SH-SY5Y (cell line): ENCODE measurements around the gene EVA1A.

ENCODE experiments used
- GATA2 ChIP-seq: IDR thresholded peaks from 2 replicates; pipeline ENCODE4 v1.6.1; 2011; ENCODE audit warnings: mild to moderate bottlenecking, low read depth, low read length
- GATA3 ChIP-seq: IDR thresholded peaks from 2 replicates; pipeline ENCODE4 v1.6.1; 2011; ENCODE audit warnings: low read depth, mild to moderate bottlenecking, low read length, moderate library complexity

Gene EVA1A

GRCh38 chr2:75598589-75599155, 37.9 kb upstream of the EVA1A start:
- TF ChIP-seq GATA3 (no peak), GATA2 (no peak)

- TF ChIP-seq GATA2 (no peak), GATA3 (no peak)
Measured at GRCh38 chr2:75597949-75598348, 37.2 kb upstream of the EVA1A start.

DNA sequence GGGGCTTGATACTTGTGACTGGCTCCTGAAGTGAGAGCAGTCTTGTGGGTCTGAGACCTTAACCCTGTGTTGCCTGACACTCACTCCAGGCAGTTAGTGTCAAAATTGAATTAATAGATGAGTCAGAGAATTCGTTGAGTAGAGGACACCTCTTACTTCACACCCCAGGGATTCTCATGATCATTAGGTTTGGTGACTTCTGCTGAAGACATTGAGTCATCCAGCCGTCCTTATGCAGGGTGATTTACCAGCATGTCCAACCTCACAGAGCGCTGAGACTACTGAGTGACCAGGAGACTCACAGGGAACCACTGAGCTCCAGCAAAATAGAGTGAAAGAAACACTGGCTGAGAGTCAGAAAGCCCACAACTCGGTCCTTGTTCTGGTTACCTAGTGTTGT, 36.0 kb upstream of the EVA1A start:
- no peak for TF ChIP-seq GATA2
- TF ChIP-seq GATA3, result no peak

- no peak for TF ChIP-seq GATA2
- no peak for TF ChIP-seq GATA3
Measured at GRCh38 chr2:75595541-75596395, 35.0 kb upstream of the EVA1A start.

- TF ChIP-seq GATA2 (no peak), GATA3 (no peak)
Measured at GRCh38 chr2:75594596-75594995, 33.9 kb upstream of the EVA1A start.

- TF ChIP-seq GATA3, result no peak
- TF ChIP-seq GATA2, result no peak
Measured at GRCh38 chr2:75592888-75593287, 32.1 kb upstream of the EVA1A start.

- TF ChIP-seq GATA3, result no peak
- no peak for TF ChIP-seq GATA2
Measured at GRCh38 chr2:75592030-75592429, 31.3 kb upstream of the EVA1A start.

- TF ChIP-seq GATA2, result no peak
- no peak for TF ChIP-seq GATA3
Measured at GRCh38 chr2:75589391-75590105, 28.8 kb upstream of the EVA1A start.

DNA sequence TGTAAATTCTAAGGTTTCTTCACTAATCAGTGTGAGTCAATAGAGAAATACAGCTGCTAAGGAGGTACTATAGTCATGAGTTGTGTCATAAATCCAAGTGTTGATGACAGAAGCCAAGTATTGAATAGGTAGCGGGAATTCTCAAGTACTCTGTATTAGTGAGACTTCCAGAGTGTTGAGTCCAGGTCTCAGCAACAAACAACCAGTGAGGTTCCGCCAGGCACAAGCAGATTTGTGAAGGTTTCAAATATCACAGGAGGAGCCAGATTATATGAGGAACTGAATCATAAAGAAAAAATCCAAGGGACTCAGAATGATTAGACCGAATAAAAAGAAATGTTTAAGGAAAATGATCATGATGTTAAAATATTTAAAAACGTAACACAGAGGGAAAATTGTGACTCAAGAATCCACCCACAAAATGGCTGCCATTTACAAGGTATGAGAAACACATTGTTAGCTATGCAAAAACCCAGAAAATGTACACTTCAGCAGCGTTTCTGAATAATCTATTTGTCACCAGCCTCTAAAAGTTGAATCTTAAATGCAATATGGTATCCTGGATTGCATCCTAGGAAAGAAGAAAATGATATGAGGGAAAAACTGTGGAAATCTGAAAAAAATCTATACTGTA, 27.3 kb upstream of the EVA1A start:
- no peak for TF ChIP-seq GATA2
- no peak for TF ChIP-seq GATA3

GRCh38 chr2:75586971-75587370, 26.2 kb upstream of the EVA1A start:
- TF ChIP-seq GATA2, result no peak
- no peak for TF ChIP-seq GATA3

DNA sequence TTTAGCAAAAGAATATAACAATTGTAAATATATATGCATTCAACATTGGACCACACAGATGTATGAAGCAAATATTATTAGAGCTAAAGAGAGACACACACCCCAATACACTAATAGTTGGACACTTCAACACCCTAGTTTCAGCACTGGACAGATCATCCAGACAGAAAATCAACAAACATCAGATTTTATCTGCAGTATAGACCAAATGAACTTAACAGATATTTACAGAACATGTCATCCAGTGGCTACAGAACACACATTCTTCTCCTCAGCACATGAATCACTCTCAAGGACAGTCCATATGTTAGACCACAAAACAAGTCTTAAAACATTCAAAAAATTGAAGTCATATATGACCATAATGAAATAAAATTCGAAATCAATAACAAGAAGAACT, 22.1 kb upstream of the EVA1A start:
- TF ChIP-seq GATA2 (no peak), GATA3 (no peak)

DNA sequence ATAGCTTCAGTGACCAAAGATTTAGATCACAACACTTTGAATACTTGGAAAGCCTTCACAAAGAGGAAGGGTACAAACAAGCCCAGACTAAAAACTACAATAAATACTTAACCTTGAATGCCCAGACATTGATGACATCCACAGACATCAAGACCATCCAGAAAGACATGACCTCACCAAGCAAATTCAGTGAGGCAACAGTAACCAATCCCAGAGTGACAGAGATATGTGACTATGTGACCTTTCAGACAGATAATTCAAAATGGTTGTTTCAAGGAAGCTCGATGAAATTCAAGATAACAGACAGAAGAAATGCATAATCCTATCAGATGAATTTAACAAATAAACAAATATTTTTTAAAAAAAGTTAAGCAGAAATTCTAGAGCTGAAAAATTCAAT, 19.9 kb upstream of the EVA1A start:
- TF ChIP-seq GATA2, result no peak

GRCh38 chr2:75580156-75580555, 19.4 kb upstream of the EVA1A start:
- TF ChIP-seq GATA2 (no peak), GATA3 (no peak)

DNA sequence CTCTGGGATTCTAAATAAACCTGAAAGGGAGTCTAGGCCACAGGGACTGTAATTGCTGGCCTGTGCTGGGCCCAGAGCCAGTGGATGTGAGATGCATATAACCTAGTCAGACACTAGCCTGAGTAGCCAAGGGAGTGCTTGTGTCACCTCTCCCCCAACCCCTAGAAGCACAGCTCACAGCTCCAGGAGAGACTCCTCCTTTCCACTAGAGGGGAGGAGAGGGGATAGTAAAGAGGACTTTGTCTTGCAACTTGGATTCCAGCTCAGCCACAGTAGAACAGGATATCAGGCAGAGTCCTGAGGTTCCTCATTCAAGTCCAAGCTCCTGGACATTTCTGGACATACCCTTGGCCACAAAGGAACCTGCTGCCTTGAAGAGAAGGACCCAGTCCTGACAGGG, 18.4 kb upstream of the EVA1A start:
- TF ChIP-seq GATA3 (no peak), GATA2 (no peak)

DNA sequence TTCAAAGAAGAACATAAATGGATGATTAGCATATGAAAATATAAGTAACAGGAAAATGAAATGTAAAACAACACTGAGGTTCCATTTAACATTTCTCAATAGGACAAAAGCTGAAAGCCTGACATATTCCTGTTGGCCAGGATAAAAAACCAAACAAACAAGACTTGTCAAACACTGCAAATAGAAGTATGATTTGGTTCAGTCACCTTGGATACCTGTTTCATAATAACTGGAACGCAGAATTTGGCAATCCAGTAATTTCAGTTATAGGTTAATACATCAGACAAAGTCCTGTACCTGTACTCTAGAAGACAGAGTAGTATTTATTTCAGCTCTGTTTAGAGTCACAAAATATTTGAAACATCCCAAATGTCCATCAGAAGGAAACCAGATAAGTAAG, 16.5 kb upstream of the EVA1A start:
- TF ChIP-seq GATA2 (no peak), GATA3 (no peak)
